HG03175 (cell line): ENCODE data around the gene QPCT.

Experiments
- ATAC-seq: cut with Tn5 transposase; IDR thresholded peaks from one replicate; pipeline ENCODE4 v1.9.1; 2021; ENCODE audit warnings: mild to moderate bottlenecking, moderate library complexity; ENCODE audit not compliant: unreplicated experiment

Gene QPCT

GRCh38 chr2:37324786-37325624 is 19.4 kb upstream of the QPCT start, which contains the start of gene PRKD3:
Gene PRKD3 (minus strand): TSS chr2:37324833. CDS start chr2:37316524, 8,309 bp downstream.
- peak; percentile 72 for ATAC-seq

GRCh38 chr2:37325625-37326071 is 18.8 kb upstream of the QPCT start:
- ATAC-seq = no peak

GRCh38 chr2:37326285-37326684 is 18.1 kb upstream of the QPCT start:
- no peak for ATAC-seq

- ATAC-seq = no peak
Observed at GRCh38 chr2:37326866-37327634, 17.4 kb upstream of the QPCT start.

- no peak for ATAC-seq
Observed at GRCh38 chr2:37330681-37331080, 13.7 kb upstream of the QPCT start.

- ATAC-seq = no peak
Observed at GRCh38 chr2:37332560-37332959, 11.9 kb upstream of the QPCT start.

- ATAC-seq = no peak
Observed at GRCh38 chr2:37333256-37333655, 11.2 kb upstream of the QPCT start.

GRCh38 chr2:37335604-37336003 is 8.8 kb upstream of the QPCT start:
- ATAC-seq = no peak

GRCh38 chr2:37337620-37338280 is 6.7 kb upstream of the QPCT start:
- no peak for ATAC-seq

- no peak for ATAC-seq
Observed at GRCh38 chr2:37338933-37339332, 5.5 kb upstream of the QPCT start.

GRCh38 chr2:37340637-37341036 is 3.8 kb upstream of the QPCT start:
- ATAC-seq = no peak

- no peak for ATAC-seq
Observed at GRCh38 chr2:37342591-37343220, 1.7 kb upstream of the QPCT start.

GRCh38 chr2:37343537-37344434 is 644 bp upstream of the QPCT start:
- ATAC-seq = no peak

- no peak for ATAC-seq
Observed at GRCh38 chr2:37348155-37348554, 3.7 kb downstream of the QPCT start.

- peak; percentile 53 for ATAC-seq
Observed at GRCh38 chr2:37349231-37349860, 4.9 kb downstream of the QPCT start.

GRCh38 chr2:37350034-37350433 is 5.6 kb downstream of the QPCT start:
- peak; percentile 67 for ATAC-seq

GRCh38 chr2:37354531-37354930 is 10.1 kb downstream of the QPCT start:
- ATAC-seq = no peak

GRCh38 chr2:37355735-37356134 is 11.3 kb downstream of the QPCT start:
- ATAC-seq = no peak

GRCh38 chr2:37356299-37356698 is 11.9 kb downstream of the QPCT start:
- no peak for ATAC-seq
